ENCODE results near the gene ATP5F1C.
"Not testable (repeated sequence)": the region's sequence is repeated elsewhere in the genome, so short reads cannot be mapped to it uniquely, and the experiment has no call there.

Gene ATP5F1C

GRCh38 chr10:7794251-7795026 is 6.5 kb downstream of the ATP5F1C start:
- peak; percentile 9 for DNase-seq (ENCODE audit: low read depth)

- DNase-seq (ENCODE audit: low read depth): peak; percentile 10
Measured at GRCh38 chr10:7795605-7796004, 7.6 kb downstream of the ATP5F1C start.

GRCh38 chr10:7797582-7797981 is 9.6 kb downstream of the ATP5F1C start:
- DNase-seq (ENCODE audit: low read depth): peak; percentile 99

- no peak for DNase-seq (ENCODE audit: low read depth)
Measured at GRCh38 chr10:7802606-7803005, 14.6 kb downstream of the ATP5F1C start.

GRCh38 chr10:7804216-7804615 is 16.2 kb downstream of the ATP5F1C start:
- DNase-seq (ENCODE audit: low read depth): no peak

- no peak for DNase-seq (ENCODE audit: low read depth)
Measured at GRCh38 chr10:7804741-7805140, 16.8 kb downstream of the ATP5F1C start.

GRCh38 chr10:7808686-7809267 is 20.8 kb downstream of the ATP5F1C start:
- no peak for DNase-seq (ENCODE audit: low read depth)

GRCh38 chr10:7810443-7810842 is 22.5 kb downstream of the ATP5F1C start:
- DNase-seq (ENCODE audit: low read depth): no peak

GRCh38 chr10:7811000-7811399 is 23.0 kb downstream of the ATP5F1C start:
- no peak for DNase-seq (ENCODE audit: low read depth)

GRCh38 chr10:7811743-7812142 is 23.8 kb downstream of the ATP5F1C start:
- DNase-seq (ENCODE audit: low read depth): not testable (repeated sequence)

- DNase-seq (ENCODE audit: low read depth): no peak
Measured at GRCh38 chr10:7813481-7813880, 25.5 kb downstream of the ATP5F1C start.

- DNase-seq (ENCODE audit: low read depth): no peak
Measured at GRCh38 chr10:7817576-7817975, 29.6 kb downstream of the ATP5F1C start.

GRCh38 chr10:7817984-7818294 is 30.0 kb downstream of the ATP5F1C start:
- DNase-seq (ENCODE audit: low read depth): no peak

GRCh38 chr10:7818295-7819120 is 30.5 kb downstream of the ATP5F1C start, which contains the start of gene TAF3:
TAF3 (plus strand) TSS chr10:7818505; CDS start chr10:7818710, 205 bp downstream.
- DNase-seq (ENCODE audit: low read depth): peak; percentile 81

- peak; percentile 63 for DNase-seq (ENCODE audit: low read depth)
Measured at GRCh38 chr10:7819121-7819460, 31.1 kb downstream of the ATP5F1C start.

- DNase-seq (ENCODE audit: low read depth): no peak
Measured at GRCh38 chr10:7824251-7824650, 36.3 kb downstream of the ATP5F1C start.

- peak; percentile 64 for DNase-seq (ENCODE audit: low read depth)
Measured at GRCh38 chr10:7826971-7827370, 39.0 kb downstream of the ATP5F1C start.

- DNase-seq (ENCODE audit: low read depth): no peak
Measured at GRCh38 chr10:7829289-7829834, 41.4 kb downstream of the ATP5F1C start.

- peak; percentile 26 for DNase-seq (ENCODE audit: low read depth)
Measured at GRCh38 chr10:7832060-7832459, 44.1 kb downstream of the ATP5F1C start.

- DNase-seq (ENCODE audit: low read depth): no peak
Measured at GRCh38 chr10:7833210-7833609, 45.2 kb downstream of the ATP5F1C start.

GRCh38 chr10:7834262-7834661 is 46.3 kb downstream of the ATP5F1C start:
- no peak for DNase-seq (ENCODE audit: low read depth)

- no peak for DNase-seq (ENCODE audit: low read depth)
Measured at GRCh38 chr10:7836571-7836970, 48.6 kb downstream of the ATP5F1C start.

- DNase-seq (ENCODE audit: low read depth): peak; percentile 26
Measured at GRCh38 chr10:7846591-7846990, 58.6 kb downstream of the ATP5F1C start.

Measured in EH (cell line).